DOHH2 (cell line): Measurements from ENCODE around the gene GCAT.

Experiments
- EZH2phosphoT487 ChIP-seq: fragments of 200-600 bp; sonication (generic); IDR thresholded peaks from 2 replicates; pipeline ENCODE4 v1.6.1; 2017; ENCODE audit warnings: borderline replicate concordance, mild to moderate bottlenecking, antibody characterized with exemption, low read length, moderate library complexity, mixed read lengths
- TF ChIP-seq, protein P1 (sequence below): fragments of 200-600 bp; sonication (generic); IDR thresholded peaks from one replicate; pipeline ENCODE4 v1.5.1; 2014; ENCODE audit warnings: antibody characterized with exemption, mild to moderate bottlenecking, low read depth, low read length; ENCODE audit not compliant: poor library complexity, severe bottlenecking

DNA sequence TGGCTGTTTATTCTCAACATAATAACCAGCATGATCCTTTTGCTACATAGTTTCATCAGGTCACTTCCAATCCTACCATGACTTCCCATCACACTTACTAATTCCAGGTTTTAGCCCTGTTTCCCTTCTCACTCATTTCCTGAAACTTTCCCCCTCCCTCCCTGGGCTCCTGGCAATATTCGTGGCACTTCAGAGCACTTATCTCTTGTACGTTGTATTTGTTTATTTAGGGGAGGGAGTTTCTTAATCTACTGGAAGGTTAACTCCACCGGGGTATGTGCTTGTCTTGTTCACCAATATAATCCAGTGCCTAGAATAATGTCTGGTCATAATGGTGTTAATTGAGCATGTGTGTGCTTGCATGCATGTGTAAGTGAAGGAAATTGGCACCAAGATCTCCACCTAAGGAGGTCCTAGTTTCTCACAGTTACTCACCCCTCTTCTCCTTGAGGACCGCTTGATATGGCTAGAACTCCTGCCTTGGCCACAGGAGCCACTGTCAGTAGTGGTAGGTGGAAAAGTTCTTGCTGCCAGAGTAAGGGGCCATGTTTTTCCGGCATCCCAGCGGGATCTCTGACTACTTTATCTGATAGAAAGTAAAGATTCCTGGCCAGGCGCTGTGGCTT lies 53.2 kb downstream of the GCAT start:
- TF ChIP-seq, protein P1, sequence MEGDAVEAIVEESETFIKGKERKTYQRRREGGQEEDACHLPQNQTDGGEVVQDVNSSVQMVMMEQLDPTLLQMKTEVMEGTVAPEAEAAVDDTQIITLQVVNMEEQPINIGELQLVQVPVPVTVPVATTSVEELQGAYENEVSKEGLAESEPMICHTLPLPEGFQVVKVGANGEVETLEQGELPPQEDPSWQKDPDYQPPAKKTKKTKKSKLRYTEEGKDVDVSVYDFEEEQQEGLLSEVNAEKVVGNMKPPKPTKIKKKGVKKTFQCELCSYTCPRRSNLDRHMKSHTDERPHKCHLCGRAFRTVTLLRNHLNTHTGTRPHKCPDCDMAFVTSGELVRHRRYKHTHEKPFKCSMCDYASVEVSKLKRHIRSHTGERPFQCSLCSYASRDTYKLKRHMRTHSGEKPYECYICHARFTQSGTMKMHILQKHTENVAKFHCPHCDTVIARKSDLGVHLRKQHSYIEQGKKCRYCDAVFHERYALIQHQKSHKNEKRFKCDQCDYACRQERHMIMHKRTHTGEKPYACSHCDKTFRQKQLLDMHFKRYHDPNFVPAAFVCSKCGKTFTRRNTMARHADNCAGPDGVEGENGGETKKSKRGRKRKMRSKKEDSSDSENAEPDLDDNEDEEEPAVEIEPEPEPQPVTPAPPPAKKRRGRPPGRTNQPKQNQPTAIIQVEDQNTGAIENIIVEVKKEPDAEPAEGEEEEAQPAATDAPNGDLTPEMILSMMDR = no peak
- no peak for TF ChIP-seq EZH2phosphoT487
